PC-9 (cell line): ENCODE results near the gene FCGR2B.
"Not testable (repeated sequence)": the region's sequence is repeated elsewhere in the genome, so short reads cannot be mapped to it uniquely, and the experiment has no call there.

Source experiments
- EZH2 ChIP-seq: fragments of 200-600 bp; sonication (generic); IDR thresholded peaks from 2 replicates; pipeline ENCODE4 v1.8.0; 2017; ENCODE audit warnings: antibody characterized with exemption, low read depth
- TF ChIP-seq, protein P1 (sequence below): fragments of 200-600 bp; sonication (generic); conservative IDR thresholded peaks from 2 replicates; pipeline ENCODE4 v1.6.1; 2017; ENCODE audit warnings: mixed run types, antibody characterized with exemption, mild to moderate bottlenecking, moderate library complexity

DNA sequence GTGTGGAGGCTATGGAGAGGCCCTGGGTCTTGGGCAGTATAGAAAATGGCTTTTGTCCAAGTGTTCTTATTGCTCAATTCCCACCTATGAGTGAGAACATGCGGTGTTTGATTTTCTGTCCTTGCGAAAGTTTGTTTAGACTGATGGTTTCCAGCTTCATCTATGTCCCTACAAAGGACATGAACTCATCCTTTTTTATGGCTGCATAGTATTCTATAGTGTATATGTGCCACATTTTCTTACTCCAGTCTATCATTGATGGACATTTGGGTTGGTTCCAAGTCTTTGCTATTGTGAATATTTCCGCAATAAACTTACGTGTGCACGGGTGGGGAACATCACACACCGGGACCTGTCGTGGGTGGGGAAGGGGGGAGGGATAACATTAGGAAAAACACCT, 42.5 kb upstream of the FCGR2B start:
- TF ChIP-seq, protein P1, sequence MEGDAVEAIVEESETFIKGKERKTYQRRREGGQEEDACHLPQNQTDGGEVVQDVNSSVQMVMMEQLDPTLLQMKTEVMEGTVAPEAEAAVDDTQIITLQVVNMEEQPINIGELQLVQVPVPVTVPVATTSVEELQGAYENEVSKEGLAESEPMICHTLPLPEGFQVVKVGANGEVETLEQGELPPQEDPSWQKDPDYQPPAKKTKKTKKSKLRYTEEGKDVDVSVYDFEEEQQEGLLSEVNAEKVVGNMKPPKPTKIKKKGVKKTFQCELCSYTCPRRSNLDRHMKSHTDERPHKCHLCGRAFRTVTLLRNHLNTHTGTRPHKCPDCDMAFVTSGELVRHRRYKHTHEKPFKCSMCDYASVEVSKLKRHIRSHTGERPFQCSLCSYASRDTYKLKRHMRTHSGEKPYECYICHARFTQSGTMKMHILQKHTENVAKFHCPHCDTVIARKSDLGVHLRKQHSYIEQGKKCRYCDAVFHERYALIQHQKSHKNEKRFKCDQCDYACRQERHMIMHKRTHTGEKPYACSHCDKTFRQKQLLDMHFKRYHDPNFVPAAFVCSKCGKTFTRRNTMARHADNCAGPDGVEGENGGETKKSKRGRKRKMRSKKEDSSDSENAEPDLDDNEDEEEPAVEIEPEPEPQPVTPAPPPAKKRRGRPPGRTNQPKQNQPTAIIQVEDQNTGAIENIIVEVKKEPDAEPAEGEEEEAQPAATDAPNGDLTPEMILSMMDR, result not testable (repeated sequence)
- TF ChIP-seq EZH2, result not testable (repeated sequence)
